GM12801 (cell line): ENCODE data around the gene TMF1.

Source experiments
- TF ChIP-seq, protein P1 (sequence below): IDR thresholded peaks from one replicate; pipeline ENCODE4 v1.5.1; 2011; ENCODE audit warnings: control low read depth; ENCODE audit not compliant: insufficient read length; ENCODE audit errors: extremely low read depth

Gene TMF1

DNA sequence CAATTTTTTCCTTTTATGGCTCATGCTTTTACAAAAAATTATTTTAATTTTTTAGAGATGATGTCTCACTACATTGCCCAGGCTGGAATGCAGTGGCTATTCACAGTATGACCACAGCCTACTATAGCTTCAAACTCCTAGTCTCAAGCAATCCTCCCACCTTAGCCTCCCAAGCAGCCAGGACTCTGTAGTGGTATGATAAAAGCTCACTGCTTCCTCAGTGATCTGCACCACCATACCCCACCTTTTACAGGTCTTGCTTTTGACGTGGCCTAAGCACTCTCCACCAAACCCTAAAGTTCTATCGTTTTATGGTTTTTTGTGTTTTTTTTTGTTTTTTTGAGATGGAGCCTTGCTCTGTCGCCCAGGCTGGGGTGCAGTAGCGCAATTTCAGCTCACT lies 14.0 kb upstream of the TMF1 start:
- TF ChIP-seq, protein P1, sequence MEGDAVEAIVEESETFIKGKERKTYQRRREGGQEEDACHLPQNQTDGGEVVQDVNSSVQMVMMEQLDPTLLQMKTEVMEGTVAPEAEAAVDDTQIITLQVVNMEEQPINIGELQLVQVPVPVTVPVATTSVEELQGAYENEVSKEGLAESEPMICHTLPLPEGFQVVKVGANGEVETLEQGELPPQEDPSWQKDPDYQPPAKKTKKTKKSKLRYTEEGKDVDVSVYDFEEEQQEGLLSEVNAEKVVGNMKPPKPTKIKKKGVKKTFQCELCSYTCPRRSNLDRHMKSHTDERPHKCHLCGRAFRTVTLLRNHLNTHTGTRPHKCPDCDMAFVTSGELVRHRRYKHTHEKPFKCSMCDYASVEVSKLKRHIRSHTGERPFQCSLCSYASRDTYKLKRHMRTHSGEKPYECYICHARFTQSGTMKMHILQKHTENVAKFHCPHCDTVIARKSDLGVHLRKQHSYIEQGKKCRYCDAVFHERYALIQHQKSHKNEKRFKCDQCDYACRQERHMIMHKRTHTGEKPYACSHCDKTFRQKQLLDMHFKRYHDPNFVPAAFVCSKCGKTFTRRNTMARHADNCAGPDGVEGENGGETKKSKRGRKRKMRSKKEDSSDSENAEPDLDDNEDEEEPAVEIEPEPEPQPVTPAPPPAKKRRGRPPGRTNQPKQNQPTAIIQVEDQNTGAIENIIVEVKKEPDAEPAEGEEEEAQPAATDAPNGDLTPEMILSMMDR = no peak

DNA sequence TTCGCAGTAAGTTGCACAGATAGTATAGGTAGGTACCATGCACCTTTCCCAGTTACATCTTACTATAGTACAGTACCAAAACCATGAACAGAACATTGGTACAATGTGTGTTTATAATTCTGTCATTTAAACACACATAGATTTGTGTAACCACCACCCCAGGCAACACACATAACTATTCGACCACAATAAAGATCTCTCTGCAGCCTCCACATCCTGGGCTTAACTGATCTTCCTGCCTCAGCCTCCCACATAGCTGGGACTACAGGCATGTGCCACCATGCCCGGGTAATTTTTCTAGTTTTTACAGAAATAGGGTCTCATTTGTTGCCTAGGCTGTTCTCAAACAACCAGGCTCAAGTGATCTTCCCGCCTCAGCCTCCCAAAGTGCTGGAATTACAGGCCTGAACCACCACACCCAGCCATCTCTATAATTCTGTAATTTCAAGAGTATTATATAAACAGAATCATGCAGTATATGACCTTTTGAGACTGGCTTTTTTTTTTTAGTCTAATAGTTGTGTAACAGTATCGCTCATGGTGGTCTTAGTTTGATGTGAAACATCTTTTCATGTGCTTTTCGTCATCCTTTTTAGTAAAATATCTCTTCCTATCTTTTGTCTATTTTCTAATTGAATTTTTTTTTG lies 13.3 kb upstream of the TMF1 start:
- TF ChIP-seq, protein P1 = no peak

DNA sequence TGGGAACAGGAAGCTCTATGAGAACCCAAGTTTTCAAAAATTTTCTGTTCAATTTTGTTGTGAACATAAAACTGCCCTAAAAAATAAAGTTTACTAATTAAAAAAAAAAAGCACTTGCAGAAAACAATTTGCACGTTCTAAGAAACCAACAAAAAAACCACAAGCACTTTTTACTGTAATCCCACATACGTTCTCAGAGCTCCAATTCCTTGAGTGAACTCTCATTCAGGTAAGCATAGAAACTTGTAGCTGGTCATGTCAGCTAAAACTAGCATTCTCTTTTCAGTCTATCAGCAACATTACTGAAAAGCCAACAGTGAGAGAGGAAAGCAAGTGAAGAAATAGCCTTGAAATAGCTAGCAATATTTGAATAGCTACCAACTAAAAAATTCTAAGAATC lies 11.5 kb upstream of the TMF1 start:
- TF ChIP-seq, protein P1 = no peak

DNA sequence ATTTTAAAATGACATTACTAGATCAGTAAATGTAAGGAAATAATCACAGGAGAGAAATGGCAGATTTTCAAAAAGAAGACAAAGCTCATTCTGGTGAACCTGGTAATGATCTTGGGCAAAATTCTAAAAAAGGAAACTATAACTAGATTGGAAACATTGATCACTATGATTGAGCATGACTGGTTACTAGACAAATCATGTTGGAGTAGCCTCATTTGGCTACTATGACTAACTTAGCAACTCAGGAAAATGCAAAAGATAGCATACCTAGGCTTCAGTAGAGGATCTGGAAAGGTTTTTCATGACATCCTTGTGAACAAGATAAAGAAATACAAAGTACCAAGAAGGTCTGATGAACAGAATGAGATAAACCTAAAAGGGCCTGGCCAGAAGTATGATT lies 7.6 kb upstream of the TMF1 start:
- TF ChIP-seq, protein P1 = no peak

DNA sequence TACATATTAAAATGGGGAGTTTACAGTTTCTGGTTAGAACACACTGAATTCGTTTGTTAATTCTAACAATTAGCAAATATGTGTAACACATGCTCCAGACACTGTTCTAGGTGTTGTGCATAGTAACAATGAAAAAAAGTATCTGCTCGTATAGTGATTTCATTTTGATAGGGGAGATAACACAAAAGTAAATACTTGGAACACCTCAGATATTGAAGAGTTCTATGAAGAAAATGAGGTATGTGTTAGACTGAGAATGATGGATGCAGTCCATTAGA lies 6.8 kb upstream of the TMF1 start:
- TF ChIP-seq, protein P1 = no peak

DNA sequence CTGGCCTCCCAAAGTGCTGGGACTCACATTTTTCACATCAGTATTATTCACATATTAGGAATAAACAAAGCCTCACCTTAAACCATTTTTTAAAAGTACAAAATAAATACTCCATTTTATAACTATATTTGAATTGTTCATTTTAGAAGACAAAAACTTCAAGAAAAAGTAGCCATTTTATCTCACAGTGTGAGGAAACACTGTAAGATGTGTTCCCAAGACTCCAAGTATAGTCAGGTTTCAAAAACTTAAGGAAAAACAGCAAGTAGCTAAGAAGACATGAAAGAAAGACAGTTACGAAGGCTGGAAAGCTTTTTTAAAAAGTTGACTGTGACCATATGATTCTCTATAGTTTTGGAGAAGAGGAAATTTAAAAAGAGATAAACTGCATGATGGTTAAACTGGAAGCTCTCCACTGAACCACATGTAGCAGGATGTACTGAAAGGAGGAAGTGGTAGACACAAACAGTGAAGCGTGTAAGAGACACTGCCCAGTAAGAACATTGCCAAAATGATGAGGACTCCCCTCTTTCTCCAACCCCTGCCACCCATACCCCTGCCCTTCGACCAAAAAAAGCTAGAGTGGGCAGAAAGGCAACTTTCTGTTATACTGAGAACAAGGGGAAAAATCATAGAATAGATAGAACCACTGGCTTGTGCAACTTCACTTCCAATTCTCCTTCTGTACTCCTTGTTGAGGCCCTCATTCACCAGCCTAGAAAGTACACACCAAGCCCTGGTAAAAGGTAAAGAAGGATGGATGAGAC lies 6.2 kb upstream of the TMF1 start:
- TF ChIP-seq, protein P1 = no peak

DNA sequence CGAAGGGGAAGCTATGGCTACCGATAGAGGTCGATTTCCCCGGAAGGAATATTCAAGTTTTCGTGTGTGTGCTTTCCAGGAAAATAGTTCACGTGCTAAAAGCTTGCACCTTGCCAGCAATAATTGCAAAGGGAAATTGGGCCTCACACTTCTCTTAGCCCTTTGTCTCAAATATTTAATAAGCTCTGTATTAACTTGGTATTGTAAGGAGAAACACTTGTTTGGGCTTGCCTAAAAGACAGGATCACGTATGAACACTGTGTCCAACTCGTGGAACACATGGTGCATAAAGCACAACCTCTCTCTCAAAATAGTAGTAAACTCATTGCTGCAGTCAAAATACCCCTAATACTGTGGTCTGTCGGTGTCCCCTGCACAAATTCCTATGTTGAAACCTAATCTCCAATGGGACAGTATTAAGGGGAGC lies 352 bp upstream of the TMF1 start:
- TF ChIP-seq, protein P1 = no peak
